Muscle layer of colon (tissue), 2 donors: ENCODE measurements around the gene CRISPLD2.
"Not testable (repeated sequence)": the region's sequence is repeated elsewhere in the genome, so short reads cannot be mapped to it uniquely, and the experiment has no call there.

Source experiments
- H3K27ac ChIP-seq: one replicate; pipeline ENCODE4 v1.7.0; 2013; ENCODE audit warnings: low read depth, mild to moderate bottlenecking, low read length, moderate library complexity
- H3K27me3 ChIP-seq, 2 donors: one replicate each; pipeline ENCODE4 v1.7.0; 2013; ENCODE audit warnings: low read length in 2 of 2, mild to moderate bottlenecking in 2 of 2; ENCODE audit not compliant: insufficient read depth in 2 of 2, control insufficient read depth in 1 of 2
- H3K36me3 ChIP-seq: one replicate; pipeline ENCODE4 v1.7.0; 2013; ENCODE audit warnings: mild to moderate bottlenecking, low read length; ENCODE audit not compliant: insufficient read depth
- H3K4me1 ChIP-seq: one replicate; pipeline ENCODE4 v1.7.0; 2013; ENCODE audit warnings: mild to moderate bottlenecking, low read length; ENCODE audit not compliant: insufficient read depth
- H3K4me3 ChIP-seq, 2 donors: one replicate each; pipeline ENCODE4 v1.7.0; 2013; ENCODE audit warnings: low read length in 2 of 2, low read depth in 1 of 2, mild to moderate bottlenecking in 1 of 2, moderate library complexity in 1 of 2
- H3K9ac ChIP-seq: one replicate; pipeline ENCODE4 v1.7.0; 2013; ENCODE audit warnings: low read length
- H3K9me3 ChIP-seq: one replicate; pipeline ENCODE4 v1.7.0; 2013; ENCODE audit warnings: mild to moderate bottlenecking, low read length
- donor health status: abdominal sarcoma.
- donor health status: Adenocarcinoma of cecum.

Gene CRISPLD2

DNA sequence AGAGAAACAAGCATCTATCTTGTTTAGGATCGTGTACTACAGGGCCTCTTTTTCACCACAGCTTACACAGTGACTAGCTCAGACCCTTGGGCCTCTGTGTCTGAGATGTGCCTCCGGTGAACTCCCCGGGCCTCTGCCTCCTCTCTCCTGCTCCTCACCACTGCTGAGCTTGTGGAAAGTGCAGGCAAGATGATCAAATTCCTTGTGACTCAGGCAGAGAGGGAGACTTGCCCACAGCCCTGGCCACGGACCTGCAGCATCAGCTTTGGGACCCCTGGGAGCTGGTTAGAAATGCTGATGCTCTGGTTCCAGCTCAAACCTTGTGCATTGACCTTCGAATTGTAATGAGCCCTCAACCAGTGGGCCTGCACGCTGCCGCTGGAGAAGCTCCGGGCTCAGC, 111.7 kb downstream of the CRISPLD2 start:
- Histone ChIP-seq H3K4me1 (peaks cover 24% of the 10 kb centered on the region), H3K9ac (no peak overlapping the region), H3K27ac (no peak overlapping the region), H3K27me3 (no peaks in the 10 kb centered on the region), H3K4me3 (no peak overlapping the region), H3K36me3 (no peaks in the 10 kb centered on the region), H3K9me3 (no peaks in the 10 kb centered on the region)

DNA sequence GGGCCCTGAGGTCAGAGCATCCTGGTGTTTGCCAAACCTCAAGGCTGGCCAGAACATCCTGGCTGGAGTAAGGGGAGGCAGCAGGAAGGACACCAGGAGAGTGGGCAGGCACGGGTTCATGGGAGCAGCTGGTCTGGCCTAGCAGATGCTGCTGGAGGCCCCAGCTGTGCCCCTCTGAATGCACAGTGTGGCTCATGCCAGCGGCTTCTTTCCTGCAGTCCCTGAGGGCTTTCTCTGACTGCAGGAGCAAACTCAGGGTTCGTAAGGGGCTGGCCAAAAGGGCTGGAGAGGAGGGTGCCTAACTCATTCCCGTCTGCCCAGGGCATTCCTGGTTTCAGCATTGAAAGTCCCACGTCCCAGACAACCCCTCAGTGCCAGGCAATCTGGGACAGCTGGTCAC, 112.9 kb downstream of the CRISPLD2 start:
- Histone ChIP-seq H3K4me3 (no peak overlapping the region), H3K9ac (no peak overlapping the region), H3K27ac (no peak overlapping the region), H3K9me3 (no peaks in the 10 kb centered on the region), H3K4me1 (peaks cover 24% of the 10 kb centered on the region), H3K36me3 (no peaks in the 10 kb centered on the region), H3K27me3 (no peaks in the 10 kb centered on the region)

DNA sequence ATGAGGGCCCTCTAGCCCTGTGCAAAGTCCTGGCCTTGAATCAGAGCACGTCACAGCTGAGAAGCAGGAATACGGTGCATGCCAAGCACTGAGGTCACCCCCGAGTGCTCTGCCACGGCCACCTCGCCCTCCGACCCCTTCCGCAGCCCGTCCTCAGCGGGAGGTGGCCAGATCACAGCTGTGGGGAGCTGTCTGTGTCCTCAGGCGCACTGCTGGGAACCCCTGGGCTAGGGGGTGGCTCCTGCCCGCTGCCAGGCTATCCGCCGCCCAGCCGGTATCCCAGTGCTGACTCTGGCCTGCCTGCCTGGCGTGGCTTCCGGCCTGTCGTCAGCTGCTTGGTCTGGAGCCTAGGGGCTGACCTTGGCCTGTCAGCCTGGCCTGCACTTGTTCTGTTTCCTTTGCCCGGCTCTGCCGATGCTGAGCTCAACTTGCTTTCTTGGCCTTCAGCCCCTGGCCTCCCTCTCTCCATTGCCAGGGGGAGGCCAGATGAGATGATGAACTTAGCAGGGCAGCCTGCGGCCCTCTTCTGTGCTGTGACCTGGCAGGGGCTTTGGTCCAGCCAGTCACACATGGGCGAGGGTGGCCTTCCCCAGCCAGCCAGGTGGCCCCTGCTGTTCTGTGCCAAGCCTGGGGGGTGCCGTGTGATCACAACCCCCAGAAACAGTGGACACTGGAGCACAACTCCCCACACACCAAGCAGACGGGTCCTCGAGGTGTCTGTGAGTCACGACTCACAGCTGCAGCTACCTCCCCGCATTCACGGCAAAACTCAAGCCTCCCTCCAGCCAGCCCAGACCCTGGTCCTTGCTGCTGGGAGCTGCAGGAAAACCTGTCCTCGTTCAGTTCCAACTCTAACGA, 114.2 kb downstream of the CRISPLD2 start:
- Histone ChIP-seq H3K9ac (no peak overlapping the region), H3K27ac (no peak overlapping the region), H3K36me3 (no peaks in the 10 kb centered on the region), H3K4me3 (no peak overlapping the region), H3K4me1 (peaks cover 22% of the 10 kb centered on the region), H3K27me3 (no peaks in the 10 kb centered on the region), H3K9me3 (no peaks in the 10 kb centered on the region)

DNA sequence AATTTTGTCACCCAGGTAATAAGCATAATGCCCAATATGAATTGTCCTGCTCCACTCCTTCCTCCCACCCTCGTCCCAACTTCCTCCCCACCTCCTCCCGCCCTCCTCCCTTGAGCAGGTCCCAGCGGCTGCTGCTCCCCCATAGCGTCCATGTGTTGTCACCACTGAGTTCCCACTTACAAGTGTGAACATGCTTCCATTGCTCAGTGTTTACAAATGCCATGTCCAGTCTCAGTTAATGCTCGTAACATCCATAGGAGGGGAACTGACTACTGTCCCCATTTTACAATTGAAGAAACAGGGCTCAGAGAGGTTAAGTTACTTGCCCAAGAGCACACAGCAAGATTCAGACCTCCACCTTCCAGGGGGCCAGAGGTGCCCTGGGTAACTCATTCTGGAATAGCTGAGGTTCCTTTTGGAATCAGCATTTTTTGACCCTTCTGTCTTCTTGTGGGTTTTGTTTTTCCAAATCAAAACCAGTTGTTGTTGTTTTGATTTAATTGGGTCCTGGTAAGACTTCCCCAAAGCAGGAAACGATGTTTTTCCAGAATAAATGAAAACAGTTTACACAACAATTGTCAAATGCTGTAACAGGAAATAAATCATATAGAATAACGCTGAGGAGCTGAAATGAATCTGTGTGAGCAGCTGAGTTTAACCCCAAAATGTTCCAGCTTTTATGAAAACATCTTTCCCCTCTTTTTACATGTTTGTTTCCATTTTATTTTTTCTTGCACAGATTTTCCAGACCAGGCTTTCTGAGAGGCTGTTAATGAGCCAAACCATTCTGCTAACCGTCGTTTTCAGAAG, 117.6 kb downstream of the CRISPLD2 start:
- Histone ChIP-seq H3K9me3 (no peaks in the 10 kb centered on the region), H3K27ac (no peak overlapping the region), H3K27me3 (no peaks in the 10 kb centered on the region), H3K4me1 (peaks cover 12% of the 10 kb centered on the region), H3K9ac (no peak overlapping the region), H3K4me3 (no peak overlapping the region), H3K36me3 (no peaks in the 10 kb centered on the region)

DNA sequence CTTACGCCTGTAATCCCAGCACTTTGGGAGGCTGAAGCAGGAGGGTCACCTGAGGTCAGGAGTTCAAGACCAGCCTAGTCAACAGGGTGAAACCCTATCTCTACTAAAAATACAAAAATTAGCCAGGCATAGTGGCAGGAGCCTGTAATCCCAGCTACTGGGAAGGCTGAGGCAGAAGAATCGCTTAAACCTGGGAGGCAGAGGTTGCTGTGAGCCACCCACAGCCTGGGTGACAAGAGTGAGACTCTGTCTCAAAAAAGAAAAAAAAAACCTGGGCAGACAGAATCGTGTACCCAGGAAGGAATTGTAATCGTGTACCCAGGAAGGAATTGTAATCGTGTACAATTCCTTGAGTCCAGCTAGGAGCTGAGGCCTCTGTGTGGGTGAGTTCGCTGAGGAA, 118.8 kb downstream of the CRISPLD2 start:
- not testable (repeated sequence) for H3K9me3 ChIP-seq, H3K27me3 ChIP-seq, H3K36me3 ChIP-seq, H3K27ac ChIP-seq, H3K4me3 ChIP-seq, H3K9ac ChIP-seq
- peaks cover 12% of the 10 kb centered on the region for H3K4me1 ChIP-seq

DNA sequence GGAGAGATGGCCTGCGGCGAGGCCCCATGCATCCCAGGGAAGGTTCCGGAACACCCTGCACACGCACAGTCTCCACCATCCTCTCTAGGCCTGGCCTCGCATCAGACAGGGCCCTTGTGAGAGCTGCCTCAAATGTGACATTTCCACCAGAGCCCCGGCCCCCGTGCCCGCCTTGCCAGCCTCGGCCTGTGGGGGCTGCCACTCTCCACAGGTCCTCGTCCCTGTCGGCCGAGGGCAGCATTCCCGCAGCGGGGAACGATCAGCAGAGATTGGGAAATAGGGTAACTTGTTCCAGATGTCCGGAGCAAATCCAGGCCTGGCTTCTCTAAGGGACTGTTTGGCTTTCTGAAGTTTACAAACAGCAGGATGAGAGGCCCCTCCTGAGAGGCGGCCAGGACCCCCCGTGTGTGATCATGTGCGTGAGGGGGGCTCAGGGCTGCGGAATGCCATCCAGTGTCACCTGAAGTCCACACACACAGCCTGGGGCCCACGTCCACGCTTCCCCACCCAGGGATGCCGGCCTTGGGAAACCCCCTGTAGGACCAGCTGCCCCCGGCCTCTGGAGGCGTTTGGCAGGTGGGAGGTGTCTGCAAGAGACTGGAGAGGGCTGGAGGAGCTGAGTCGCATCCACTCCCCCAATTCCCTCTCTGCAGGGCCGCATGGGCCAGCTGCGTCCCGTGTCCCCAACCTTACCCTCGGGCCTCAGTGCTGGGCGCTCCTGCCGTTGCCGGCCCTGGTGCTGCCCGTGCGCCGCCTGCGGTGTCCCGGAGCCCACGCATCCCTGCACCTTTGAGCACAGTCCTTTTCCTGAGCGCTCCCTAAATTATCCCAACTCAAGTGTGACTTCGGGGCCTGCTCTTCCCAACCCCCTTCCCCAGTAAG, 121.1 kb downstream of the CRISPLD2 start:
- no peak overlapping the region for H3K4me3 ChIP-seq
- H3K9me3 ChIP-seq, result no peaks in the 10 kb centered on the region
- H3K4me1 ChIP-seq, result peaks cover 5% of the 10 kb centered on the region
- H3K9ac ChIP-seq, result no peak overlapping the region
- H3K36me3 ChIP-seq, result no peaks in the 10 kb centered on the region
- H3K27me3 ChIP-seq, result no peaks in the 10 kb centered on the region
- no peak overlapping the region for H3K27ac ChIP-seq

DNA sequence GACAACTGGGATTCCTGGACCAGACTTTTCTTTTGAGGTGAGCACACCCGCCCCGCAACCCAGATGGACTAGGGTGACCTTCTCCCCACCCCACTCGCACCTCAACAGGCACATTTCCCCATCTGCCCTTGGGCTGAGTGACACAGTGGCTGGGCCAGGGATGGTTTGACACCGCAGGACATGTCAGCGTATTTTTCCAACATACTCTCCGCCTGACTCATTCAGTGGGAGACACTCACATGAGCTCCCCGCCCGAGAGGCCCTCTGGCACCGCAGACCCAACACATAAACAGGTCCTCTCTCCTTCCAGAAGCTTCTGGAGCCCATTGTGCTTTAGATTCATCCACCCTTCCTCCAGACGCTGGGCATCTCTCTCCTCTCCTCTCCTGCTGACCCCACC, 122.1 kb downstream of the CRISPLD2 start:
- no peaks in the 10 kb centered on the region for H3K27me3 ChIP-seq

DNA sequence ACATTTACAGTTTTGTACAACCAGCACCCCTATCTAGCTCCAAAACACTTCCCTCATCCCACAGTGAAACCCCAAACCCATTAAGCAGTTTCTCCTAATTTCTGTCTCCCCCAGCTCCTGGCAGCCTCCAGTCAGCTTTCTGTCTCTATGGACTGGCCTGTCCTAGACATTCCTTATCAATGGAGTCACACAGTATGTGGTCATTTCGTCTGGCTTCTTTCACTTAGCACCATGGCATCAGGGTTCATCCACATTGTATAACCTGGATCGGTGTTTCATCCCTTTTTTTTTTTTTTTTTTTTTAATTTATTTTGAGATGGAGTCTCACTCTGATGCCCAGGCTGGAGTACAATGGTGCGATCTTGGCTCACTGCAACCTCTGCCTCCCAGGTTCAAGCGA, 123.0 kb downstream of the CRISPLD2 start:
- H3K4me1 ChIP-seq, result peaks cover 5% of the 10 kb centered on the region
- H3K9ac ChIP-seq, result no peak overlapping the region
- no peaks in the 10 kb centered on the region for H3K27me3 ChIP-seq
- no peaks in the 10 kb centered on the region for H3K9me3 ChIP-seq
- no peaks in the 10 kb centered on the region for H3K36me3 ChIP-seq
- H3K27ac ChIP-seq, result no peak overlapping the region
- H3K4me3 ChIP-seq, result no peak overlapping the region

More for the DNA sequence above, 122.1 kb downstream of the CRISPLD2 start:
- H3K9ac ChIP-seq, result no peak overlapping the region
- peaks cover 5% of the 10 kb centered on the region for H3K4me1 ChIP-seq
- no peak overlapping the region for H3K27ac ChIP-seq
- no peaks in the 10 kb centered on the region for H3K36me3 ChIP-seq
- H3K9me3 ChIP-seq, result no peaks in the 10 kb centered on the region
- H3K4me3 ChIP-seq, result no peak overlapping the region

DNA sequence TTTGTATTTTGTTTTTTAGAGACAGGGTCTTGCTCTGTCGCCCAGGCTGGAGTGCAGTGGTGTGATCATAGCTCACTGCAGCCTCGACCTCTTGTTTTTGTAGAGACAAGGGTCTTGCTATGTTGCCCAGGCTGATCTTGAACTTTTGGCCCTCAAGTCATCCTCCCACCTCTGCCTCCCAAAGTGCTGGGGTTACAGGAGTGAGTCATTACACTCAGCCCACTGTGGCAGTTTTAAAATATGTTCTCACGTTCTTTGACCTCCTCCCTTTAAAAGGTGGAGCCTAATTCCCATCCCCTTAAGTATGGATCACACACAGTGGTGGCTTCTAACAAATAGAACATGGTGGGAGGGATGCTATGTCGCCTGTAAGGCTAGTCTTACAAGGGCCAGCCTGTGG, 123.8 kb downstream of the CRISPLD2 start:
- no peaks in the 10 kb centered on the region for H3K27me3 ChIP-seq
- H3K9me3 ChIP-seq, result no peaks in the 10 kb centered on the region
- no peak overlapping the region for H3K4me3 ChIP-seq
- peaks cover 5% of the 10 kb centered on the region for H3K4me1 ChIP-seq
- no peak overlapping the region for H3K27ac ChIP-seq
- H3K36me3 ChIP-seq, result no peaks in the 10 kb centered on the region
- H3K9ac ChIP-seq, result no peak overlapping the region

DNA sequence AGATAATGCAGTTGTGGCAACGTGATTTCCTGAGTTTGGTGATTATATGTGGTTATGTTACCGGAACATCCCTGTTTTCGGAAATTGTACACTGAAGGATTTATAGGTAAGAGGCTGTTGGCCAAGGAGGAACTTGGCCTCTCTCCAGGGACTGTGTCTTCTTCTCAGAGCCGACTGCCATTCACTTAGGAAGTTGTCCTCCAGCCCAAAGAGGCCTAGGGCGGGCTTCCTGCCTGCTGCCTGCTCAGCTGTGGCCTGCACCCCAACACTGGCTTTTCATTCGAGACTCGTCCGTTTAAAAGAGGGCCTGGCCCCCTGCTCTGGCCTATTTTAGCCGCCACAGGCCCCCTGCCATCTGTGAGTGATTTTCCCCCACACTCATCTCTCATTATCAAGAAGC, 127.2 kb downstream of the CRISPLD2 start:
- no peak overlapping the region for H3K4me3 ChIP-seq
- H3K27ac ChIP-seq, result no peak overlapping the region
- H3K27me3 ChIP-seq, result no peaks in the 10 kb centered on the region
- no peak overlapping the region for H3K9ac ChIP-seq
- H3K4me1 ChIP-seq, result peaks cover 3% of the 10 kb centered on the region
- no peaks in the 10 kb centered on the region for H3K9me3 ChIP-seq
- no peaks in the 10 kb centered on the region for H3K36me3 ChIP-seq
